Neuronal stem cell (in vitro differentiated cells): ENCODE measurements around the gene STRA8.

Experiments used
- DNase-seq: peaks from one replicate; pipeline ENCODE4 v3.0.0-alpha.2; 2013; ENCODE audit warnings: low spot score
- H2AFZ ChIP-seq: one replicate; pipeline ENCODE4 v1.6.1; 2013; ENCODE audit warnings: mild to moderate bottlenecking, low read length, inconsistent platforms
- H2AK5ac ChIP-seq: 2 replicates; pipeline ENCODE4 v1.6.1; 2013; ENCODE audit warnings: low read depth, mild to moderate bottlenecking, inconsistent platforms, low read length, moderate library complexity, mixed read lengths
- H2BK120ac ChIP-seq: 2 replicates; pipeline ENCODE4 v1.6.1; 2013; ENCODE audit warnings: low read depth, mild to moderate bottlenecking, inconsistent platforms, low read length, moderate library complexity, mixed read lengths
- H2BK12ac ChIP-seq: one replicate; pipeline ENCODE4 v1.6.1; 2013; ENCODE audit warnings: low read length, inconsistent platforms
- H2BK15ac ChIP-seq: 2 replicates; pipeline ENCODE4 v1.6.1; 2013; ENCODE audit warnings: mild to moderate bottlenecking, low read length, inconsistent platforms, mixed read lengths
- H2BK5ac ChIP-seq: one replicate; pipeline ENCODE4 v1.6.1; 2013; ENCODE audit warnings: inconsistent platforms, mild to moderate bottlenecking, low read length, moderate library complexity
- H3K14ac ChIP-seq: one replicate; pipeline ENCODE4 v1.6.1; 2013; ENCODE audit warnings: low read length, inconsistent platforms
- H3K18ac ChIP-seq: 2 replicates; pipeline ENCODE4 v1.6.1; 2013; ENCODE audit warnings: low read length, inconsistent platforms
- H3K23ac ChIP-seq: 2 replicates; pipeline ENCODE4 v1.6.1; 2013; ENCODE audit warnings: low read depth, mild to moderate bottlenecking, mixed read lengths, low read length, inconsistent platforms; ENCODE audit not compliant: poor library complexity
- H3K27ac ChIP-seq: replicated peaks from 3 replicates; pipeline ENCODE4 v1.5.1; 2013; ENCODE audit warnings: low read length, inconsistent platforms
- H3K27me3 ChIP-seq, 3 experiments: 2 replicates each; pipeline ENCODE4 v1.6.1; 2013; ENCODE audit warnings: low read length in 3 of 3, mild to moderate bottlenecking in 2 of 3, inconsistent platforms in 1 of 3, low read depth in 1 of 3, mixed read lengths in 1 of 3, moderate library complexity in 1 of 3; ENCODE audit not compliant: control insufficient read depth in 3 of 3, insufficient read depth in 3 of 3
- H3K36me3 ChIP-seq, 2 donors: replicated peaks in 1 of 2; 2 replicates each; pipeline ENCODE4 v1.6.1; 2013; ENCODE audit warnings: low read length in 2 of 2; ENCODE audit not compliant: control insufficient read depth in 2 of 2, insufficient read depth in 2 of 2
- H3K4ac ChIP-seq: 2 replicates; pipeline ENCODE4 v1.6.1; 2013; ENCODE audit warnings: inconsistent platforms, mild to moderate bottlenecking, low read length, moderate library complexity
- H3K4me1 ChIP-seq, 2 donors: 1 replicate in 1 of 2; 2 replicates in 1 of 2; pipeline ENCODE4 v1.6.1; 2013; ENCODE audit warnings: low read length in 2 of 2, low read depth in 1 of 2; ENCODE audit not compliant: control insufficient read depth in 2 of 2, insufficient read depth in 1 of 2
- H3K4me2 ChIP-seq: one replicate; pipeline ENCODE4 v1.6.1; 2013; ENCODE audit warnings: mild to moderate bottlenecking, low read length, inconsistent platforms; ENCODE audit not compliant: insufficient read depth, poor library complexity, severe bottlenecking
- H3K4me3 ChIP-seq, 2 donors: 2 replicates each; pipeline ENCODE4 v1.5.1; 2013; ENCODE audit warnings: low read length in 2 of 2, mild to moderate bottlenecking in 2 of 2, inconsistent platforms in 1 of 2, moderate library complexity in 1 of 2
- H3K79me1 ChIP-seq: one replicate; pipeline ENCODE4 v1.6.1; 2013; ENCODE audit warnings: low read depth, mild to moderate bottlenecking, inconsistent platforms, low read length, moderate library complexity
- H3K9ac ChIP-seq: one replicate; pipeline ENCODE4 v1.6.1; 2013; ENCODE audit warnings: mild to moderate bottlenecking, low read depth, low read length, inconsistent platforms; ENCODE audit not compliant: poor library complexity
- H3K9me3 ChIP-seq, 2 donors: replicated peaks in 1 of 2; 2 replicates each; pipeline versions ENCODE3 to v1.6.1; 2013; ENCODE audit warnings: low read length in 2 of 2, mild to moderate bottlenecking in 2 of 2, inconsistent platforms in 1 of 2, low read depth in 1 of 2, mixed read lengths in 1 of 2, moderate library complexity in 1 of 2; ENCODE audit not compliant: control insufficient read depth in 2 of 2, insufficient read depth in 1 of 2
- H4K8ac ChIP-seq: one replicate; pipeline ENCODE4 v1.6.1; 2013; ENCODE audit warnings: low read depth, mild to moderate bottlenecking, inconsistent platforms, low read length, moderate library complexity
- H4K91ac ChIP-seq: one replicate; pipeline ENCODE4 v1.6.1; 2013; ENCODE audit warnings: low read length, low read depth, mild to moderate bottlenecking, inconsistent platforms; ENCODE audit not compliant: poor library complexity
- WGBS, 2 donors: extraction: QIAGEN DNeasy Blood & Tissue Kit; methylation state at CpG; one replicate each; pipeline ENCODE4 v1.1.7; 2013; ENCODE audit warnings: missing lambda C conversion rate in 2 of 2, mixed read lengths in 1 of 2; ENCODE audit not compliant: insufficient read length in 2 of 2, insufficient replicate concordance in 1 of 2; ENCODE audit errors: extremely low coverage in 2 of 2; 5-methylcytosine and 5-hydroxymethylcytosine counted together

The STRA8 gene

DNA sequence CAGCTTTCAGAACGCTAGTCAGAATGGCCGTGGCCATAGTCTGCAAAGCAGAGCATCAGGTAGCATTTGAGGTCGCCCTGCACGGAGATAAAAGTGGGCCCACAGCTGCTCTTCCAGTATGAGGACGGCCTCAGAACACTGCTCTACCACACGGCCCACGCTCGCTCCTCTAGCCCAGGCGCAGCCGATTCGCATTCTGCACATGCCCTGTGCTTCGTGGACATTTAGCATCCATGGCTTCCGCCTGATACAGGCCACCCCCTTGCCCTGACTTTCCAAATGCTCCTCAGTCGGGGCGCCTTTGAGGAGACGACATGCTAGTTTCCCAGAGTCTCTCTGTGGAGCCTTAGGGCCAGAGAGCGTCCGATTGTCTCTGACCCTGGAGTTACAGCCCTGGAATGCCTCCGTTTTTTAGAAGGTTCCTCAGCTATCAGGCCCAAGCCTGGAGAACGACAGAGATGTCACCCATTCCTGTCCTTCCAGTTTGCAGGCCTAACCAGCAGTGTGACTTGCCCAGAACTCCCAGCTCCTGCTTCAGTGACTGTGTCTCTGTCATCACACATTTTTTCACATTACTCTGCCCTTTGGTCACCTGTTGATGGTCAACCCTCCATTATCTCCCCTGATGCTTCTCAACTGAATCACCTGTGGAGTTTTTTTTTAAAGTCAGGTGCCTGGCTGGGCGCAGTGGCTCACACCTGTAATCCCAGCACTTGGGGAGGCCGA is 14.3 kb downstream of the STRA8 start:
- H3K18ac ChIP-seq, result peak overlapping the region; percentile 27
- H3K4ac ChIP-seq, result peak overlapping the region; percentile 66
- H3K9me3 ChIP-seq, result peaks cover 0 to 2% of the 10 kb centered on the region in 2 donors
- peak overlapping the region; percentile 80 for H3K23ac ChIP-seq
- no peak overlapping the region for H3K9ac ChIP-seq
- H3K4me2 ChIP-seq, result no peak overlapping the region
- H4K8ac ChIP-seq, result no peak overlapping the region
- no peak overlapping the region for H2BK5ac ChIP-seq
- H3K4me3 ChIP-seq, result no peak overlapping the region
- no peak overlapping the region for H2BK120ac ChIP-seq
- H4K91ac ChIP-seq, result no peak overlapping the region
- no peak overlapping the region for H2BK12ac ChIP-seq
- H3K27ac ChIP-seq, result no peak overlapping the region
- DNase-seq, result no peak
- H2AK5ac ChIP-seq, result no peak overlapping the region
- H3K36me3 ChIP-seq, result no peaks in the 10 kb centered on the region
- no peaks in the 10 kb centered on the region for H3K27me3 ChIP-seq
- H3K4me1 ChIP-seq, result no peaks in the 10 kb centered on the region
- no CpG with 5 or more reads among the region's 22 CpGs for WGBS, 2 donors
- no peak overlapping the region for H3K14ac ChIP-seq
- H3K79me1 ChIP-seq, result peaks cover 2% of the 10 kb centered on the region
- H2BK15ac ChIP-seq, result no peak overlapping the region
- H2AFZ ChIP-seq, result peak overlapping the region; percentile 45

DNA sequence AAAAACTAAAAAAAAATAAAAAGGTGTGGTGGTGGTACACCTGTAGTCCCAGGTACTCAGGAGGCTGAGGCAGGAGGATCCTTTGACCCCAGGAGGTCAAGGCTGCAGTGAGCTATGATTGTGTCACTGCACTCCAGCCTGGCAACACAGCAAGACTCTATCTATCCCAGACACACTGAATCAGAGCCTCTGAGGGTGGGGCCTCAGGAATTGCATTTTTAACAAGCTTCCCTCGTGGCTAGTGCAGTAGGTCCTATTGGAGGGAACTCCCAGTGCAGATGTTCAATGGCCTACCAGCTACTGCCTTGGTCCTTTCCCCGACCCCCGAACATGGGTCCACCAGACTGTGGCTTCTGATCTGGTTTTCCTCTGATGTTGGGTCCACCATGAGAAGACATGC is 14.9 kb downstream of the STRA8 start:
- Histone ChIP-seq H2BK15ac (no peak overlapping the region), H4K8ac (no peak overlapping the region), H3K79me1 (peaks cover 2% of the 10 kb centered on the region), H3K36me3 (no peaks in the 10 kb centered on the region), H2BK120ac (no peak overlapping the region), H3K27me3 (no peaks in the 10 kb centered on the region), H2BK12ac (no peak overlapping the region), H3K4ac (no peak overlapping the region), H3K9ac (no peak overlapping the region), H3K4me2 (no peak overlapping the region), H3K14ac (no peak overlapping the region), H2AFZ (no peak overlapping the region), H3K23ac (no peak overlapping the region), H4K91ac (no peak overlapping the region), H3K4me3 (no peak overlapping the region), H2AK5ac (no peak overlapping the region), H3K18ac (no peak overlapping the region), H3K9me3 (peaks cover 0 to 2% of the 10 kb centered on the region in 2 donors), H3K27ac (no peak overlapping the region), H3K4me1 (no peaks in the 10 kb centered on the region), H2BK5ac (no peak overlapping the region)
- no CpG with 5 or more reads among the region's 3 CpGs for WGBS, 2 donors
- DNase-seq, result no peak

DNA sequence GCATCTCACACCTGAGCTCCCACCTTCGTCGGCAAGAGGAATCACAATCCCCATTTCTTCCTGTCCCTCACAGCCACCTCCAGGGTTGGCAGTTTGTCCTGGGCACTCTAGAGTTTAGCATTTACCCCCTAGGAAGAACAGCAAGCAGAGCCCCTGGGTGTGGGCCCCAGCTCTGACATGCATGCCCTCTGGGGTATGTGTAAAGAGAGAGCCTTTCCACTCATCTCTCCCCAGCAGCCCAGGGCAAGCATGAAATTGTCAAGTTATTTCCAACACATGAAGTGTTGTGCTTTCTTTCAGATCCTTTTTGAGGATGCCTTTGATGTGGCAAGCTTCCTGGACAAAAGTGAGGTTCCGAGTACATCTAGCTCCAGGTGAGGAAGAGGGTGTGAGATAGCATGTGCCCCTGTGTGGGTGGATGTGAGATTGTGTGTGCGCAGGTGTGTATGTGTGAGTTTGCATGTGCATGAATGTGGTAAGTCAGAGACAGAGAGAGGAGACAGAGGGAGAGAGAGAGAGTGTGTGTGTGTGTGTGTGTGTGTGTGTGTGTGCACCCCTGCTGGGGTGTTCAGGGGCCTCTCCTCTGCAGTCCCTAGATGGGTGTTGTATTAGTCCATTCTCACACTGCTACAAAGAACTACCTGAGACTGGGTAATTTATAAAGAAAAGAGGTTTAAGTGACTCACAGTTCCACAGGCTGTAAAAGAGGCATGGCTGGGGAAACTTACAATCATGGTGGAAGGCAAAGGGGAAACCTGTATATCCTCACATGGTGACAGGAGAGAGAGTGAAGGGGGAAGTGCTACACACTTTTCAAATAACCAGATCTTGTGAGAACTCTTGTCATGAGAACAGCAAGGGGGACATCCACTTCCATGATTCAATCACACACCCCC is 18.1 kb downstream of the STRA8 start:
- no CpG with 5 or more reads among the region's 4 CpGs for WGBS, 2 donors

More for the DNA sequence above, 18.1 kb downstream of the STRA8 start:
- Histone ChIP-seq H3K27ac (no peak overlapping the region), H2BK12ac (no peak overlapping the region), H3K14ac (no peak overlapping the region), H2AFZ (no peak overlapping the region), H2BK5ac (no peak overlapping the region), H2BK15ac (no peak overlapping the region), H3K9me3 (no peaks in the 10 kb centered on the region), H3K36me3 (no peaks in the 10 kb centered on the region), H3K27me3 (peaks cover 0 to 5% (median 0%) of the 10 kb centered on the region in 3 experiments), H3K4ac (no peak overlapping the region), H3K79me1 (no peaks in the 10 kb centered on the region), H3K4me3 (no peak overlapping the region), H2AK5ac (no peak overlapping the region), H4K91ac (no peak overlapping the region), H2BK120ac (no peak overlapping the region), H3K18ac (no peak overlapping the region), H3K4me1 (no peaks in the 10 kb centered on the region), H3K9ac (no peak overlapping the region), H3K23ac (no peak overlapping the region), H3K4me2 (no peak overlapping the region), H4K8ac (no peak overlapping the region)
- no peak for DNase-seq
